ENCODE measurements around the gene MAB21L4. TPM values are rescaled to one million over a fixed set of nuclear protein-coding genes. Genes with fewer than 3 reads are reported as not detected.
"Not testable (repeated sequence)": the region's sequence is repeated elsewhere in the genome, so short reads cannot be mapped to it uniquely, and the experiment has no call there.

MAB21L4 gene
- total RNA-seq, 2 donors from 2014 or later, result not detected

DNA sequence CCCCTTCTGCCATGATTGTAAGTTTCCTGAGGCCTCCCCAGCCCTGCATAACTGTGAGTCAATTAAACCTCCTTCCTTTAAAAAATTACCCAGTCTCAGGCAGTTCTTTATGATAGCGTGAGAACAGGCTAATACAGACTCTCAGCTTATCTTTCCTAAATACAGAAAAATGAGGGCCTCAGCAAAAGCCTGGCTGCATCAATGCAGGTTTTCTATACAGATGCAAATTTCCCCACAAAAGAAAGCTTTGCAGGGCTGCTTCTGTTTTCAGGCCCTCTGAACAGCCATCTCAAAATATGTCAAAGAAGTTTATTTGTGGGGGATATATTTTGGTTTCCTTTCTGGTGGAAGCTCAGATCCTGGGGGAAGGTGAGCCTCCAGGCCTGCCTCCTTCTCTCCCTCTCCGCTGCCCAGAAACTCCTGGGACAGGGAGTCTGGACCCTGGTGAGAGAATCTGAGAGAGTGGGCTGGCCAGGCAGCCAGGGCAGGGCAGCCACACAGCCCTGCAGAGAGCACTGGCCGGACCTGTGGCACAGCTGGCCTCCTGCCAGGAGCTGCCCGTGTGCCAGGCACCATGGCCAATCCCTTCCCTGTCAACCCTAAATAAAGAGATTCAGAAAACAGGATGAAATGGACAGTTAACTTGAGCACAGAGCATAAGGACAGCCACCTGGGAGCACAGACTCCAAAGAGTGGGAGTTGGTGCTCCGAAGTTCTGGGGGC is 48.9 kb downstream of the MAB21L4 start:
- Histone ChIP-seq H3K9me3 (no peaks in the 10 kb centered on the region), H3K27me3 (replicated peaks; ENCODE audit: insufficient read depth) (no peaks in the 10 kb centered on the region), H3K27ac (no peak overlapping the region), H3K36me3 (no peaks in the 10 kb centered on the region), H3K4me3 (no peak overlapping the region), H3K4me1 (ENCODE audit: control insufficient read depth in 1 of 2, low read depth in 2 of 2) (no peaks in the 10 kb centered on the region)
- ATAC-seq (ENCODE audit: insufficient number of reproducible peaks, low FRiP score, low read depth), result no peak
- no peak for DNase-seq (ENCODE audit: low spot score)
- TF ChIP-seq CTCF (IDR thresholded peaks at IDR 0.05), result no peak

GRCh38 chr2:240846309-240846708 is 49.6 kb downstream of the MAB21L4 start:
- H3K27me3 ChIP-seq (replicated peaks; ENCODE audit: insufficient read depth); H3K4me3 ChIP-seq; H3K4me1 ChIP-seq (ENCODE audit: control insufficient read depth in 1 of 2, low read depth in 2 of 2); DNase-seq (ENCODE audit: low spot score); H3K36me3 ChIP-seq; H3K9me3 ChIP-seq; H3K27ac ChIP-seq; ATAC-seq (ENCODE audit: insufficient number of reproducible peaks, low FRiP score, low read depth): not testable (repeated sequence)

GRCh38 chr2:240840435-240841060 is 55.4 kb downstream of the MAB21L4 start:
- Histone ChIP-seq H3K9me3 (no peaks in the 10 kb centered on the region), H3K4me3 (no peak overlapping the region), H3K27ac (no peak overlapping the region), H3K27me3 (replicated peaks; ENCODE audit: insufficient read depth) (no peaks in the 10 kb centered on the region), H3K36me3 (no peaks in the 10 kb centered on the region), H3K4me1 (ENCODE audit: control insufficient read depth in 1 of 2, low read depth in 2 of 2) (peaks cover 0 to 9% of the 10 kb centered on the region in 2 donors)
- DNase-seq (ENCODE audit: low spot score) (no peak), ATAC-seq (ENCODE audit: insufficient number of reproducible peaks, low FRiP score, low read depth) (no peak)
- peak; percentile 41 for TF ChIP-seq CTCF (IDR thresholded peaks at IDR 0.05)

DNA sequence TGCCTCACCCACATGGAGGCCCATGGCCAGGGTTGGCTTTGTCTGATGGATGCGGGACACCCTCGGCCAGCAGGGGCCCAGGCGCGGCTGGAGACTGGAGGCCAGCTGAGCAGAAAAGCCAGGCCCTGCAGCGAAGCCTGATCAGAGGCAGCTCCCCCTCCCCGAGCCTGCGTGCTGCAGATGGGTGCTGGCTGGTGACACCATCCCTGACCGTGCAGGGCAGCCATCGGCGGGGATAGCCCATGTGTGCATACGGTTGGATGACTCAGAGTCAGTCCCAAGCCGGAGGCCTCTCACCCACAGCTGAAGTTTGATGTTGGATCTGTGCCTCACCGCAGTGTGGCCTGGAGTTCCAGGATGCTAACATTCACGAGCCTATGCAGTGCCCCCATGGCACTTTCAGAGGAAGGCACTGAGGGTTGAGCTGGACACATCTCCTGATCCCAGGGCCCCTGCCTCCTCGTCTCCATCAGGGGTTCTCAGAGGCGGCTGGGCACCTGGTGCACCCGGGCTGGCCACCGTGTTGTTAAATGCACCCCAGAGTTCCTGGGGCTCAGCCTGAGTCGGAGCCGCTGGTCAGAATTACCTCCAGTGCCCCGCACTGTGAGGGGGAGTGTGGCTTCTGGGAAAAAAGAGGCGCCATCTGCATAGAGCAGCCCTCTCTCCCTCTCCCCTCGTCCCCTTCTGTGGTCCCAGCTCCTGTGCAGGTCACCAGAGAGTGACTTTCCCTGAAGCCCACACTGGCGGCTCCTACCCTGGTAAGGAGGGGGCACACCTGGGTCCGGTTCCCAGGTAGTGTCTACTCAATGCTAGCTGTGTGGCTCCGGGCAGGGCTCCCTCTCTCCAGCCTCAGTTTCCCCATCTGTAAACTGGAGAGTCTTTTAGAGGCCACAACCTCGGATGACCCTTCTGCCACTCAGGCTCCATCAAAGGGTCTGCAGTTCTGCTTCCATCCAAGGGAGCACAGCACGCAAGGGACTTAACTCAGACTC is 56.5 kb downstream of the MAB21L4 start:
- no peaks in the 10 kb centered on the region for H3K9me3 ChIP-seq
- no peaks in the 10 kb centered on the region for H3K27me3 ChIP-seq (replicated peaks; ENCODE audit: insufficient read depth)
- H3K36me3 ChIP-seq, result no peaks in the 10 kb centered on the region
- H3K27ac ChIP-seq, result no peak overlapping the region
- H3K4me3 ChIP-seq, result no peak overlapping the region
- no peak for DNase-seq (ENCODE audit: low spot score)
- H3K4me1 ChIP-seq (ENCODE audit: control insufficient read depth in 1 of 2, low read depth in 2 of 2), result peaks cover 0 to 9% of the 10 kb centered on the region in 2 donors
- no peak for TF ChIP-seq CTCF (IDR thresholded peaks at IDR 0.05)
- no peak for ATAC-seq (ENCODE audit: insufficient number of reproducible peaks, low FRiP score, low read depth)

GRCh38 chr2:240837621-240838020 is 58.3 kb downstream of the MAB21L4 start:
- Histone ChIP-seq H3K36me3 (no peaks in the 10 kb centered on the region), H3K4me1 (ENCODE audit: control insufficient read depth in 1 of 2, low read depth in 2 of 2) (peaks cover 0 to 9% of the 10 kb centered on the region in 2 donors), H3K27me3 (replicated peaks; ENCODE audit: insufficient read depth) (no peaks in the 10 kb centered on the region), H3K9me3 (no peaks in the 10 kb centered on the region), H3K27ac (no peak overlapping the region), H3K4me3 (no peak overlapping the region)
- no peak for DNase-seq (ENCODE audit: low spot score)
- ATAC-seq (ENCODE audit: insufficient number of reproducible peaks, low FRiP score, low read depth), result no peak
- no peak for TF ChIP-seq CTCF (IDR thresholded peaks at IDR 0.05)

Measured in thoracic aorta (tissue), 2 donors.